HUES64 (cell line): ENCODE data around the gene SNED1.
"Not testable (repeated sequence)": the region's sequence is repeated elsewhere in the genome, so short reads cannot be mapped to it uniquely, and the experiment has no call there.

ENCODE experiments used
- H3K27ac ChIP-seq: 2 replicates; pipeline ENCODE4 v1.7.0; 2013; ENCODE audit warnings: low read depth, low read length, inconsistent platforms
- H3K27me3 ChIP-seq: 2 replicates; pipeline ENCODE4 v1.6.1; 2013; ENCODE audit warnings: mild to moderate bottlenecking, low read length; ENCODE audit not compliant: insufficient read depth
- H3K36me3 ChIP-seq: 2 replicates; pipeline ENCODE4 v1.6.1; 2013; ENCODE audit warnings: mild to moderate bottlenecking, low read length; ENCODE audit not compliant: insufficient read depth
- H3K4me1 ChIP-seq: 2 replicates; pipeline ENCODE4 v1.6.1; 2013; ENCODE audit warnings: mild to moderate bottlenecking, low read length, moderate library complexity; ENCODE audit not compliant: insufficient read depth
- H3K4me3 ChIP-seq: 2 replicates; pipeline ENCODE4 v1.5.1; 2013; ENCODE audit warnings: mild to moderate bottlenecking, low read length, moderate library complexity
- H3K9ac ChIP-seq: 2 replicates; pipeline ENCODE4 v1.6.1; 2013; ENCODE audit warnings: mild to moderate bottlenecking, low read depth, low read length
- H3K9me3 ChIP-seq: 2 replicates; pipeline ENCODE4 v1.6.1; 2013; ENCODE audit warnings: low read depth, low read length; ENCODE audit not compliant: insufficient read depth
- WGBS: fragments of 150-250, 120-280 bp; methylation state at CpG from one replicate; pipeline ENCODE4 v1.1.7; 2013; ENCODE audit warnings: missing lambda C conversion rate; 5-methylcytosine and 5-hydroxymethylcytosine counted together

Gene SNED1

GRCh38 chr2:240968731-240969624, 29.4 kb upstream of the SNED1 start:
- Histone ChIP-seq H3K9ac (no peak overlapping the region), H3K27me3 (no peaks in the 10 kb centered on the region), H3K36me3 (no peaks in the 10 kb centered on the region), H3K27ac (no peak overlapping the region), H3K9me3 (no peaks in the 10 kb centered on the region), H3K4me1 (no peaks in the 10 kb centered on the region), H3K4me3 (no peak overlapping the region)
- 85% methylated on average over 15 of the region's 15 CpGs for WGBS

- H3K9ac ChIP-seq = no peak overlapping the region
- H3K27ac ChIP-seq = no peak overlapping the region
- H3K9me3 ChIP-seq = no peaks in the 10 kb centered on the region
- 93% methylated on average over 3 of the region's 3 CpGs for WGBS
- no peaks in the 10 kb centered on the region for H3K36me3 ChIP-seq
- no peaks in the 10 kb centered on the region for H3K27me3 ChIP-seq
- no peaks in the 10 kb centered on the region for H3K4me1 ChIP-seq
- no peak overlapping the region for H3K4me3 ChIP-seq
These were observed 28.3 kb upstream of the SNED1 start for GRCh38 chr2:240970104-240970503.

GRCh38 chr2:240970816-240971215, 27.6 kb upstream of the SNED1 start:
- Histone ChIP-seq H3K9me3 (no peaks in the 10 kb centered on the region), H3K27me3 (no peaks in the 10 kb centered on the region), H3K36me3 (no peaks in the 10 kb centered on the region), H3K27ac (no peak overlapping the region), H3K9ac (no peak overlapping the region), H3K4me3 (no peak overlapping the region), H3K4me1 (no peaks in the 10 kb centered on the region)
- WGBS = 89% methylated on average over 15 of the region's 15 CpGs

GRCh38 chr2:240972201-240972600, 26.2 kb upstream of the SNED1 start:
- Histone ChIP-seq H3K36me3 (no peaks in the 10 kb centered on the region), H3K4me3 (no peak overlapping the region), H3K9me3 (no peaks in the 10 kb centered on the region), H3K27ac (no peak overlapping the region), H3K4me1 (no peaks in the 10 kb centered on the region), H3K27me3 (no peaks in the 10 kb centered on the region), H3K9ac (no peak overlapping the region)
- WGBS = 89% methylated on average over 11 of the region's 11 CpGs

- Histone ChIP-seq H3K27ac (no peak overlapping the region), H3K9ac (no peak overlapping the region)
These were observed 25.5 kb upstream of the SNED1 start for GRCh38 chr2:240972636-240973521.

GRCh38 chr2:240974771-240975572, 23.4 kb upstream of the SNED1 start:
- Histone ChIP-seq H3K4me1 (no peaks in the 10 kb centered on the region), H3K36me3 (no peaks in the 10 kb centered on the region), H3K27ac (no peak overlapping the region), H3K4me3 (no peak overlapping the region), H3K27me3 (no peaks in the 10 kb centered on the region), H3K9me3 (no peaks in the 10 kb centered on the region), H3K9ac (no peak overlapping the region)
- WGBS = 79% methylated on average over 9 of the region's 10 CpGs

More at GRCh38 chr2:240972636-240973521, 25.5 kb upstream of the SNED1 start:
- no peaks in the 10 kb centered on the region for H3K27me3 ChIP-seq
- WGBS = 88% methylated on average over 16 of the region's 17 CpGs
- no peaks in the 10 kb centered on the region for H3K9me3 ChIP-seq
- H3K4me1 ChIP-seq = no peaks in the 10 kb centered on the region
- no peaks in the 10 kb centered on the region for H3K36me3 ChIP-seq
- H3K4me3 ChIP-seq = no peak overlapping the region

- H3K36me3 ChIP-seq, H3K27ac ChIP-seq, H3K9ac ChIP-seq, H3K4me1 ChIP-seq, H3K4me3 ChIP-seq, H3K27me3 ChIP-seq, H3K9me3 ChIP-seq: not testable (repeated sequence)
- 85% methylated on average over 4 of the region's 4 CpGs for WGBS
These were observed 22.5 kb upstream of the SNED1 start for GRCh38 chr2:240975903-240976302.

- Histone ChIP-seq H3K4me3 (no peak overlapping the region), H3K27ac (no peak overlapping the region), H3K36me3 (no peaks in the 10 kb centered on the region), H3K4me1 (no peaks in the 10 kb centered on the region), H3K27me3 (peaks cover 20% of the 10 kb centered on the region), H3K9ac (no peak overlapping the region), H3K9me3 (no peaks in the 10 kb centered on the region)
- 68% methylated on average over 4 of the region's 4 CpGs for WGBS
These were observed 17.1 kb upstream of the SNED1 start for GRCh38 chr2:240981280-240981679.

- Histone ChIP-seq H3K9ac (no peak overlapping the region), H3K36me3 (no peaks in the 10 kb centered on the region), H3K4me3 (no peak overlapping the region), H3K9me3 (no peaks in the 10 kb centered on the region), H3K27me3 (peaks cover 20% of the 10 kb centered on the region), H3K4me1 (no peaks in the 10 kb centered on the region), H3K27ac (no peak overlapping the region)
- WGBS = 89% methylated on average over 25 of the region's 25 CpGs
These were observed 16.3 kb upstream of the SNED1 start for GRCh38 chr2:240981871-240982800.

GRCh38 chr2:240982821-240983281, 15.6 kb upstream of the SNED1 start:
- WGBS = 92% methylated on average over 8 of the region's 8 CpGs
- Histone ChIP-seq H3K9ac (no peak overlapping the region), H3K27ac (no peak overlapping the region), H3K4me3 (no peak overlapping the region), H3K4me1 (no peaks in the 10 kb centered on the region), H3K9me3 (no peaks in the 10 kb centered on the region), H3K36me3 (no peaks in the 10 kb centered on the region), H3K27me3 (peaks cover 20% of the 10 kb centered on the region)
